A549 (cell line): ENCODE results near the gene LSM12.

Experiments used
- CTCF ChIP-seq: fragments of >200 bp; sonication (Bioruptor Twin); formaldehyde crosslinking; IDR thresholded peaks from 3 replicates; pipeline ENCODE4 v1.5.1; 2016
- HES2 ChIP-seq: fragments of >200 bp; sonication (Bioruptor Twin); formaldehyde crosslinking; IDR thresholded peaks from 2 replicates; pipeline ENCODE4 v1.6.1; 2016
- JUN ChIP-seq, 2 experiments: fragments of >200 bp; sonication (Bioruptor Twin); formaldehyde crosslinking; IDR thresholded peaks; 2 replicates in 1 of 2; 3 replicates in 1 of 2; pipeline ENCODE4 v1.6.1; 2016 to 2017
- USF2 ChIP-seq: fragments of 450-650 bp; IDR thresholded peaks from 2 replicates; pipeline ENCODE4 v1.6.1; 2014; ENCODE audit warnings: antibody characterized with exemption

GRCh38 chr17:44069974-44070454 lies 3.5 kb upstream of the LSM12 start:
- TF ChIP-seq CTCF (no peak), HES2 (no peak), JUN (IDR thresholded peaks at IDR 0.05) (no peak), USF2 (no peak)
